ENCODE results near the gene PLXDC2. TPM values are rescaled to one million over a fixed set of nuclear protein-coding genes. Genes with fewer than 3 reads are reported as not detected.

Gene PLXDC2
- total RNA-seq, 1 experiment from 2014 or later = 38.7 TPM

DNA sequence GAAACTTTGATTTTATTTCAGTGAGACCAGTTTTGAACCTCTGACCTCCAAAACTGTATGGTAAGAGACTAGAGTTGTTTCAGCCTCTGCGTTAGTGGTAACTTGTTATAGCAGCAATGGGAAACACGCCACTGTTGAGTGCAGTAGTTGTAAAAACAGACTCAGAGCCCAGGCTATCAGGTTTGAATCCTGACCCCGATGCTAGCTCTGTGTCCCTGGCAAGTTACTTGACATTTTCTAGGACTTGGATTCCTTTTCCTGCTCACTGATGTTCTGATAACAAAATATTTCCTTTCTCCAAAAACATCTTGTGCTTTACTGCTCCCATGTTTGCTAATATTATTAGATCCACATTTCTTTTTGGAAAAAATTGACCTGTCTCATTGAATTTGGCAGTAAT is 131.0 kb downstream of the PLXDC2 start:
- Histone ChIP-seq H3K23me2 (ENCODE audit: insufficient read length, low read depth, low read length, poor library complexity, severe bottlenecking) (no peaks in the 10 kb centered on the region), H4K8ac (replicated peaks; ENCODE audit: insufficient read length, low read depth, low read length) (no peak overlapping the region), H2BK120ac (ENCODE audit: low read depth, low read length, poor library complexity, severe bottlenecking) (no peak overlapping the region), H3K14ac (ENCODE audit: insufficient read depth, low read length) (no peak overlapping the region), H3K79me2 (ENCODE audit: insufficient read depth, low read length) (peaks cover 3% of the 10 kb centered on the region; the same call in 1 of the 2 replicates), H4K5ac (ENCODE audit: insufficient read length, low read depth, low read length) (no peak overlapping the region), H2BK12ac (ENCODE audit: insufficient read length, low read depth, low read length) (no peak overlapping the region), H3K27ac (ENCODE audit: insufficient read length, low read depth, low read length) (no peak overlapping the region), H3K18ac (ENCODE audit: insufficient read length, low read depth, low read length) (no peak overlapping the region), H3K9me3 (ENCODE audit: control insufficient read depth, low read depth, low read length) (no peaks in the 10 kb centered on the region), H3T11ph (ENCODE audit: low read length) (no peak overlapping the region), H3K9ac (ENCODE audit: extremely low read depth, insufficient read length, low read length) (no peak overlapping the region), H4K20me1 (ENCODE audit: control insufficient read depth, insufficient read depth, insufficient read length) (no peaks in the 10 kb centered on the region), H2BK15ac (ENCODE audit: low read depth, low read length) (no peak overlapping the region), H2AK5ac (ENCODE audit: insufficient read length, low read length) (no peak overlapping the region), H3K4ac (ENCODE audit: low read depth, low read length) (no peak overlapping the region), H3K56ac (ENCODE audit: insufficient read length, low read depth, low read length) (no peak overlapping the region), H2BK20ac (ENCODE audit: low read depth, low read length, poor library complexity, severe bottlenecking) (no peak overlapping the region), H3K27me3 (ENCODE audit: insufficient read depth, low read length) (no peaks in the 10 kb centered on the region), H2AFZ (ENCODE audit: low read length) (no peak overlapping the region), H2BK5ac (ENCODE audit: insufficient read length, low read length) (no peak overlapping the region), H3K4me1 (ENCODE audit: insufficient read depth, low read length) (no peaks in the 10 kb centered on the region), H3K23ac (ENCODE audit: insufficient read length, low read depth, low read length) (no peak overlapping the region), H3K4me2 (ENCODE audit: insufficient read depth, insufficient read length, low read length) (no peak overlapping the region), H3K79me1 (ENCODE audit: insufficient read depth, low read depth, low read length, poor library complexity, severe bottlenecking) (no peaks in the 10 kb centered on the region), H4K91ac (ENCODE audit: insufficient read length, low read depth, low read length) (no peak overlapping the region)
- no peak overlapping the region for H3K4me3 Mint-ChIP-seq
- no peak overlapping the region for H3K27ac Mint-ChIP-seq
- no CpG with 5 or more reads among the region's 3 CpGs for WGBS (ENCODE audit: extremely low coverage, insufficient read length, low lambda C conversion rate)
- no peaks in the 10 kb centered on the region for H3K27me3 Mint-ChIP-seq (ENCODE audit: low read depth)
- H3K36me3 Mint-ChIP-seq (ENCODE audit: insufficient read depth in 1 of 3, low read depth in 3 of 3) = peaks cover 20 to 28% (median 23%) of the 10 kb centered on the region in 3 experiments
- peaks cover 3 to 6% of the 10 kb centered on the region in 2 experiments; a peak in 1 of 4 replicates for H3K4me1 Mint-ChIP-seq
- DNase-seq = no peak
- peaks cover 5 to 17% of the 10 kb centered on the region in 2 experiments; a peak in 3 of 5 replicates for H3K9me3 Mint-ChIP-seq
- TF ChIP-seq, protein P1, sequence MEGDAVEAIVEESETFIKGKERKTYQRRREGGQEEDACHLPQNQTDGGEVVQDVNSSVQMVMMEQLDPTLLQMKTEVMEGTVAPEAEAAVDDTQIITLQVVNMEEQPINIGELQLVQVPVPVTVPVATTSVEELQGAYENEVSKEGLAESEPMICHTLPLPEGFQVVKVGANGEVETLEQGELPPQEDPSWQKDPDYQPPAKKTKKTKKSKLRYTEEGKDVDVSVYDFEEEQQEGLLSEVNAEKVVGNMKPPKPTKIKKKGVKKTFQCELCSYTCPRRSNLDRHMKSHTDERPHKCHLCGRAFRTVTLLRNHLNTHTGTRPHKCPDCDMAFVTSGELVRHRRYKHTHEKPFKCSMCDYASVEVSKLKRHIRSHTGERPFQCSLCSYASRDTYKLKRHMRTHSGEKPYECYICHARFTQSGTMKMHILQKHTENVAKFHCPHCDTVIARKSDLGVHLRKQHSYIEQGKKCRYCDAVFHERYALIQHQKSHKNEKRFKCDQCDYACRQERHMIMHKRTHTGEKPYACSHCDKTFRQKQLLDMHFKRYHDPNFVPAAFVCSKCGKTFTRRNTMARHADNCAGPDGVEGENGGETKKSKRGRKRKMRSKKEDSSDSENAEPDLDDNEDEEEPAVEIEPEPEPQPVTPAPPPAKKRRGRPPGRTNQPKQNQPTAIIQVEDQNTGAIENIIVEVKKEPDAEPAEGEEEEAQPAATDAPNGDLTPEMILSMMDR (conservative IDR thresholded peaks at IDR 0.05) = no peak

Measured in H9 (cell line).